AG09319 (cell line): Measurements from ENCODE around the gene FDXR.

ENCODE experiments used
- DNase-seq: peaks from one replicate; pipeline ENCODE4 v3.0.0-alpha.2; 2010; ENCODE audit warnings: low read depth; ENCODE audit errors: extremely low read depth
- CTCF ChIP-seq: IDR thresholded peaks from 2 replicates; pipeline ENCODE4 v1.5.1; 2011; ENCODE audit warnings: low read depth, mild to moderate bottlenecking, inconsistent platforms, low read length, moderate library complexity

Gene FDXR

GRCh38 chr17:74825952-74826719, 46.7 kb downstream of the FDXR start:
- TF ChIP-seq CTCF, result no peak
- no peak for DNase-seq

GRCh38 chr17:74824961-74825627, 47.7 kb downstream of the FDXR start:
- no peak for DNase-seq
- TF ChIP-seq CTCF, result no peak

- no peak for DNase-seq
- no peak for TF ChIP-seq CTCF
Measured at GRCh38 chr17:74822939-74823367, 49.8 kb downstream of the FDXR start.

GRCh38 chr17:74822335-74822938, 50.4 kb downstream of the FDXR start:
- TF ChIP-seq CTCF, result no peak
- DNase-seq, result no peak

GRCh38 chr17:74821655-74822334, 51.0 kb downstream of the FDXR start:
- no peak for TF ChIP-seq CTCF

GRCh38 chr17:74819801-74820436, 52.9 kb downstream of the FDXR start:
- DNase-seq, result no peak
- no peak for TF ChIP-seq CTCF

More at GRCh38 chr17:74821655-74822334, 51.0 kb downstream of the FDXR start:
- DNase-seq, result no peak
